IPS DF 19.7 (cell line): ENCODE results near the gene FOXF1.

Experiments used
- DNase-seq: peaks from one replicate; pipeline ENCODE4 v3.0.0-alpha.2; 2013; ENCODE audit warnings: low read depth, low spot score

FOXF1 gene

GRCh38 chr16:86517652-86518258, 7.4 kb downstream of the FOXF1 start:
- DNase-seq: no peak

- no peak for DNase-seq
Measured at GRCh38 chr16:86519007-86519648, 8.8 kb downstream of the FOXF1 start.

DNA sequence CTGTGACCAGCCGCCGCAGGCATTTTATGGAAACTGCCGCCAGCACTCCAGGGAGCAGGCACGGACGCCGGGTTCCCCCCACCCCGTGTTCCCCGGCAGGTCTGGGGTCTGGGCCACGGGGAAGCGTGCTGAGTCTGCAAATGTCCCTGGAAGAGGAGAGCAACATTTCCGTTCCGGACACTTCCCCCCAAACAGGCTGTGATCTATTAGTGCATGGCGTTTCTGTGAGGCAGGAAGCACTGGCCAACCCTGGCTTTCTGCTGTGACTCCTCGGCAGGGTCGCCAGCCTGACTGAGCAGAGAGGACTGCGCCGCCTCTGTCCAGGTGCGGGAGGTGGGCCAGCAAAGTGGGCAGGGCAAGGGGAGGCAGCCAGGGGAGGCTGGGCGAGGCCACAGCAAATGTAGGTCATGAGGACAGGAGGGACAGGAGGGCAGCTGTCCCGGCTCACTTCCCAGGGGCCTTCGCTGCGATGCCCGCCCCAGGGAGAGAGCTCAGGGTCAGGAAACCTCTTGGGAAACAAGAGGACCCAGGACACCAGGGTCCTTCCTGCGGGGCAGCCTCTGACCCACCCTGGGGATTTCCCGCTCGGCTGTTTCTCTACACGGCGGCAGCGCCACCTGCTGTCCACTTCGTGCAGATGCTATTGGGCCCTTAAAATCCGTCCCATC, 9.5 kb downstream of the FOXF1 start:
- DNase-seq: no peak

DNA sequence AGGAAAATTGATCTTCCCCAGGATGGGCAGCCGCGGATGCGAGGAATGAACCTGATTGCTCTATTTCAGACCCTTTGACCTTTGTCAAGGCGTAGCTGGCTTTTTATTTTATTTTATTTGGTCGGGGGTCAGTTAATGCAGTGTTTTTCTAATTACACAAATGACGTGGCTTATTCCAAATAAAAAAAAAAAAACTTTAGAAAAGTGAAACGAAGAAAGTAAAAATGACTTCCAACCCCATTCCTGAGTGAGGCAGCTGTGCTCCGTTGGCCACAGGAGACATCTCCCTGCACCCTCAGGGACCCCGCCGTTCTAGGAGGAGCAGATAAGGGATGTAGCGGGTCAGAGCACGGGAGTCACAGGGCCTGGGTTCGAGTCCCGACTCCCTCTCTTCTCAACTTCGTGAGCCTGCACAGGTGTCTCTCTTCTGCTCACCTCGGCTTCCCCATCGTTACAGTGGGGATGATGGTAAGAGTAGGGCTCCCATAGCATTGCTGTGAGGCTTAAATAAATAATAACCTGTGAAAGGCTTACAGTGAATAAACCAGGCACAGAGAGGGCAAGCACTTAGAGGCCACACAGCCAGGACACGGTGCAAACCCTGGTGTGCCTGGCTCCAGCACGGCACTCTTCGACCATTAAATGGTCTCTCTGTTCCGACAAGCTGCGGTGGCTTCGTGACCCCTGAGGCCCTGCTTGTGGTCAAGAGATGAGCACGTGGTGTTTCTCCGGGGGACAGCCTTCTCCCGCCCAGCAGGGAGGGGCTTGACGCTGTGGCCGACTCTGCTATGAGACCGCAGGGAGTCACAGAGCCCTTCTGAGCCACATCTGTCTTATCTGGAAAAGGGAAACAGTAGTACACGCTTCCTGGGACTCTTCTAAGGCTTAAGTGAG, 10.2 kb downstream of the FOXF1 start:
- no peak for DNase-seq

DNA sequence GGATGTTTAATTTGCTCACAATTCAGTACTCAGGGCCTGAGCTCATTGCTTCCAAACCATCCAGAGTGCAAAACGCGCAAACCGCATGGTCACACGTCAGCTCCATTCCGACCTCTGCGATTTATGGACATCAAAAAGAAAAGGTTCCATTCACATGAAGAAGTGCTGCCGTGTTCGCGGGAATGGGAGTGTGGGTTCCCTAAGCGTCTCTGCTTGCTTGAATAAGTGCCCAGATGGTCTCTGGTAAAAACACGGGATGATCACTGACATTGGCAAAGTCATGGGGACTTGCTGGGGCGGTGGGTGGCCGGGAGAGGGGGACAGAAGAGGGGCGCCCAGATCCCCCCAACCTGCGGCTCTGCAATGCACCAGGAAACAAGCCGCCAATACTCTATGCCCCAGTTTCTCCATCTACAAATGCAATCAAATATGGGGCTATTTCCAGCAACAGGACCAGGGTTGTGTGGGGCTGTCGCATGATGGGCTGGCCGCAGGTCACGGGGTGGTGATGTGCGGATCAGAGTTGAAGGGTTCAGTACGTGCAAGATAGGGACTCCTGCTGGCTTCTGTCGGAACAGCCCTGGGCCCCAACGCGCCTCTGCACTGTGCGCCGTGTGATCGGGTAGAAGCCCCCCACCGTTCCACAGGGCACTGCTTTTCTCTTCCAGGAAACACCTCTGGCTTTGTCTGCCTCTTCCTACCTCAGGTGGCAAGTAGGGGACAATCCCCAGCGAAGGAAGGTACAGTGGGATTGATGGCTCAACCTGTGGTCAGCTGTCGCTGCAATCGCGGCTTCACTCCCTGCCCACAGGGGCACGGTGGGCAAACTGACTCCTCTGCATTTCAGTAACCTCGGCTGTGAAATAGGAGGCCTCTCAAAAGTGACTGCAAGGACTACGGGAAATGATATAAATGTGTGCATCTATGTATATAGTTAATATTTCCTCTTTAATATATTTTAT, 11.2 kb downstream of the FOXF1 start:
- no peak for DNase-seq

DNA sequence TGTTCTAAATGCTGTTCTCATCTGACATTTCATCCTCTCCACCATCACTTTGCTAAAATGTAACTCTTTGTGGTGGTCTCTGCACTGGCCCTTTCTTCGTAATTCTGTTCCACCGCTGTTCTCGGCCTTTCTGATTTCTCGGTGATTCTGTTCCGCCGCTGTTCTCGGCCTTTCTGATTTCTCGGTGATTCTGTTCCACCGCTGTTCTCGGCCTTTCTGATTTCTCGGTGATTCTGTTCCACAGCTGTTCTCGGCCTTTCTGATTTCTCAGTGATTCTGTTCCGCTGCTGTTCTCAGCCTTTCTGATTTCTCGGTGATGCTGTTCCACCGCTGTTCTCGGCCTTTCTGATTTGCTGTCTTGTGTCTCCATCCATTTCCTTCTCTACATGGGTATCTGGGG, 12.3 kb downstream of the FOXF1 start:
- DNase-seq: no peak

- no peak for DNase-seq
Measured at GRCh38 chr16:86523166-86523740, 12.9 kb downstream of the FOXF1 start.

DNA sequence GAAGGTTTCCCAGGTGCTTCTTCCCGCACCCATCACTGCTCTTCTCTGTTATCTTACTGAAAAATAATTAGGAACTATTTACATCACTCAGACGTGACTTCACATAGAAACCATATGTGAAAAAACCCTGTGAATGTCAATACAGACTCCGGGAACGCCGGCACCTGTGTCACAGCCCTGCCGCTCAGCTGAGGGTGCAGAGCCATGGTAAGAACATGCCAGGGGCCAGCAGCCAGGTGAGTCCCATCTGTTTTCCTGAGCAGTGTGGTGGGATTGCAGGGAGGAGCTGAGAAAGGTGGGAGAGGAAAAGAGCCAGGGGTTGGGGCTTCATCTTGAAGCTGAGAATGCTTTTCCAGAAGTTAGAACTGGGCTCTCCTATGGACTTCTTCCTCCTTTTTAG, 13.7 kb downstream of the FOXF1 start:
- DNase-seq: no peak

DNA sequence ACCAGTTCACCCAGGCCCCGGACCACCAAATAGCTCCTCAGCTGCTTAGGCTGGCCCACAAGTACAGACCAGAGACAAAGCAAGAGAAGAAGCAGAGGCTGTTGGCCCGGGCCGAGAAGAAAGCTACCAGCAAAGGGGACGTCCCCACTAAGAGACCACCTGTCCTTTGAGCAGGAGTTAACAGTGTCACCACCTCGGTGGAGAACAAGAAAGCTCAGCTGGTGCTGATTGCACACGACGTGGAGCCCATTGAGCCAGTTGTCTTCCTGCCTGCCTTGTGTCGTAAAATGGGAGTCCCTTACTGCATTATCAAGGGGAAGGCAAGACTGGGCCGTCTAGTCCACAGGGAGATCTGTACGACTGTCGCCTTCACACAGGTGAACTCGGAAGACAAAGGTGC, 15.4 kb downstream of the FOXF1 start:
- no peak for DNase-seq

- DNase-seq: no peak
Measured at GRCh38 chr16:86527366-86527765, 17.0 kb downstream of the FOXF1 start.

GRCh38 chr16:86528061-86528929, 18.0 kb downstream of the FOXF1 start:
- no peak for DNase-seq

GRCh38 chr16:86529160-86529559, 18.8 kb downstream of the FOXF1 start:
- DNase-seq: no peak

DNA sequence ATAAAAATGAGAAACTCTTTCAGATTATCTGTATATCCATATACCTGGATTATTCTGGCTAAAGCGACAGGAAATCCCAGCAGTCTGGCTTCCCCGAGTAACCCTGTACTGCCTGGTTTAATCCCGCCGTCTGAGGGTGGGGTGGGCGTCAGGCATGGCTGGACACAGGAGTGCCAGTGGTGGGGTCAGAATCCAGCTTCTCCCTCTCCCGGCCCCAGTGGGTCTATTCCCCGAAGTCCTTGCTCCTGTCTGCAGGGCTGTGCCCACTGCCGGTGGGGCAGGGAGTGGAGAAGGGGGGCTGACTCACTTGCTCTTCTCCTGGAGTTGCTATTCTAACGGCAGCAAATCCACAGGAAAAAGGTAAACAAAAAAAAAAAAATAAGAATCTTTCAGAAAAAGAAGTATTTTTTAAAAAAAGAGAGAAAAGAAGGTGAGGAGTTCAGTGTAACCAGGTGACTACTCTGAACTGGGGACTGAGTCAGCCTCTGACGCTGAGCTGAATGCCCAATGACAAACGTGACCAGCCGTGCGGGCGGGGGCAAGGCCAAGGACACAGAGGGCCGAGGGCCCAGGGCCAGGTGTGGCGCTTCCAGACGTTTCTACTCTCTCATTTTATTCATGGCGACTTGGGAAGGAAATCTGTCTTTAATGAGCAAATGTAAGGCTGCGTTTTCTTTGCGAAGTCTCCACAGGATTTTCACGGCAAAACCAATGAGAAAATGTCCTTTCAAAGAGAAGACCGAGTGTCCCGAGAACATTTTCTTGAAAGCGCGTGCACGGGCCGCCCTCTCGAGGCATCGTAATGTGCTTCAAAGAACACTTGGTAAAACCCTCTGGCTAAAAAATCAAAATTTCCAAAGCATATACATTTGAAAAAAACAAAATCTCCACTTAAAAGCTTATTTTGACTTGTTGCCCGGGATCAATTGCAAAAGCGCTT, 20.2 kb downstream of the FOXF1 start:
- DNase-seq: no peak

DNA sequence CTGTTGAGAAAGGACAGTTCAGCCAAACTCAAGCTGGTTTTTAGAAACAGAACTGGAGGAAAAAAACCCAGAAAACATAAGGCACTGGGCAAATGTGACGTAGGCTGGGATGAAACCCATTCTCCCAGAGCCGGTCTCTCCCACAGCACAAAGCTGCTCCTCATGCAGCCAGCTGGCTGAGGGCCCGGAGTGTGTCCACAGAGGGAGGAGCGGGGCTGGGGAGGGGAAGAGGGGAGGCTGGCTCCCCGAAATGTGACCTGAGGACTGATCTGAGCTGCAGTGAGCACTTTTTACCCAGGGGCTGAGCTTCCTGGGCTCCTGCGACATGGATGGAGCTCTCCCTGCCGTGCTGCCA, 20.8 kb downstream of the FOXF1 start:
- no peak for DNase-seq

- DNase-seq: no peak
Measured at GRCh38 chr16:86531641-86532525, 21.6 kb downstream of the FOXF1 start.

DNA sequence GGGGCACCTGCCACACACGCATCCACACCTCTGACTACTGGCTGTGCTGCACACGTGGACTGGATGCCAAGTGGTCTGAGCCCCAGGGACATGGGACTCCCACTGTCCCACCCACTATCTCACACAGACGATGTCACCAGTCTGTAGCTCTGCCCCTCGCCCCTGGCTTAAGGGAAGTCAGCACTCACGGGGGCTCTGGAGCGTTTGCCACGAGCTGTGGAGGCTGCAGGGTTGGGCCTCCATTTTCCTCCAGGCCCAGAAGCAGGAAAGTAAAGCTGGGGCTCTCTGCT, 22.1 kb downstream of the FOXF1 start:
- no peak for DNase-seq

GRCh38 chr16:86533076-86533475, 22.7 kb downstream of the FOXF1 start:
- DNase-seq: no peak
